Stimulated activated CD4-positive, alpha-beta T cell treated with anti-CD3 and anti-CD28 coated beads, Interleukin-12 subunit alpha, Interleukin-12 subunit beta, amount 100 ng/mL, for 48 hours (primary cell): ENCODE measurements around the gene MAD2L2.

Experiments used
- DNase-seq, 3 donors: peaks; one replicate each; pipeline ENCODE4 v3.0.0-alpha.2; 2020; ENCODE audit warnings: low read depth in 2 of 3, low spot score in 1 of 3

Gene MAD2L2

DNA sequence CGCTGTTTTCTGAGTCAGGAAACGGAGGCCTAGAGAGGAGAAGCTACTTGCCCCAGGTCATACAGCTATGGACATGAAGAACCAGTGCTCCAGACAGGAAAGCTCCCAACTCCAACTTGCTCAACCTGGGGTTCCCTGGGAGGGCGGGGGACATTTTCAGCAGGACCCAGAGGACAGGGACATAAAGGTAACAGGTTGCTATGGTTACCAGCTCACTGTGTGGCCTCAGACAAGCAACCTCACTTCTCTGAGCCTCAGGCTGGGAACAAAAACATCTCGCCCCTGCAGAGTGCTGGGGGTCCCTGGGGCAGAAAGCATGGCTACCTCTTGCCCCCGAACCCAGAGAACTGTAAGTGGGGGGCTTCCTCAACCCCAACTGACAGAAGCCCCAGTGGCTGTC, 42.8 kb downstream of the MAD2L2 start:
- DNase-seq: no peak

DNA sequence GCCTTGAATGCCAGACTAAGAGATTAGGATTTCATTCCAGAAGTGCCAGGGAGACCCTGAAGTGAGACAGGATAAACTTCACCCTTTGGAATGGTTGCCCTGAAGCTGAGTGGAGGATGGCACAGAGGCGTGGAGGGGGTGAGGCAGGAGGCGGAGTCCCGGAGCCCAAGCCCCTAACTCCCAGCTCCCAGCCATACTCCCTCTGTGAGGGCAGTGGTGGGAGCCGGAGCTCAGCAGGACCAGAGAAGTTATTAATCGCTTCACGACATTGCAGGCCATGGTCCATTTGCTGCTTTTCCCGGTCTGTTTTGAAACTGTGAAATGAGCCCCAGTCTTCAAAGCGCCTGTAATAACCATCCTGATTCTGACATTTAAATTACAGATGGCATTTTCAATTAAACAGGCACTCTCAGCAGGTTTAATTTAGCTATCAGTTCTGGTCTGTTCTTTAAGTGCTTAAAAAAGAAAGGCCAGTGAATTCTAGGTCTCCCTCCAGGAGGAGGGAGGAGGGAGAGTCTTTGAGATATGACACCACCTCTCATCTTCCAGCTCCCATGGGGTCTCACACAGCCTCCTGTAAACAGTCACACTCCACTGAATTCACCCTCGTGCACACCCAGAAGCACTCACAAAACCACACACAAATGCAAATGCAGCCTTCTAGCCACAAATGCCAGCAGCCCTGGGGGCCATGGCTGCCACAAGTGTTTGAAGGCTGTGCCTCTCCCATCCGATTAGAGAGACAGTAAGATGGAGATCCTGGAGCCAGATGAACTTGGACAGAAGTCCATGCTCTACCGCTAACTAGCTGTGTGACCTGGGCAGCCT, 46.4 kb downstream of the MAD2L2 start:
- no peak for DNase-seq

DNA sequence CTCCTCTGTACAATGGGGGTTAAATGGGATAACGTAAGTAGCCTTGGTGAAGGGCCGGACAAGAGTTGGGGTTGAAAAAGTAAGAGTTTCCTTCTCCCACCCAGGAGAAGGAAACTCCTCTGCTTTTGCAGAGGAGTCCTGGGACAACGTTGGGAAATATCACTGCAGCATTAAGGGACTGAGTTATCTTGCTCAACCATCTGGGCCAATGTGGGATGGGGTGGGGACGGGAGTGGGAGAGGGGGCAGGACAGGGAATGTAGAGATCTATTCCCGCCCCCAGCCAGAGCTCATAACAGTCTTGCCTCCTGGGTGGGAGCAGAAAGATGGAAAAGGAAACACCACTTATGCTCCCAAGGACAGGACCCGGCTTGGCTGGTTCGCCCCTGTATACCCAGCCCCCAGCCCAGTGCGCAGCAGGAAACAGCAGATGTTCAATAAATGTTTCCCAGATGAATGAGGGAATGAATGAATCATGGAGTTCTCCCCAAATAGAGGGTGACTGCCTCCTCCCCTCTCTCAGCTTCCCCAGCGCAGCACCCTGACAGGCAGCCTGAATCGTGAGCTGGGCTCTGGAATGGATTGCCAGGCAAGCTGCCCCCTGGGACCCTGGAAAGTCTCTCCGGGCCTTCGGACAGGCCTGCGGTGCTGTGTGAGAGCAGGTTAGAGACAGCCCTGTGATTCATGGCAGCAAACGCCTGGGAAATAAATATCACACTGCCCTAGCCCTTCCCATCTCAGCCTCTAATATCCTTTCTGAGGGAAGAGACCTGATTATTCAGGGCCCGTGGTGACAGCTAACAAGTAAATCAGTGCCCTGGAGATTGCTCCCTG, 51.5 kb downstream of the MAD2L2 start:
- DNase-seq: no peak

DNA sequence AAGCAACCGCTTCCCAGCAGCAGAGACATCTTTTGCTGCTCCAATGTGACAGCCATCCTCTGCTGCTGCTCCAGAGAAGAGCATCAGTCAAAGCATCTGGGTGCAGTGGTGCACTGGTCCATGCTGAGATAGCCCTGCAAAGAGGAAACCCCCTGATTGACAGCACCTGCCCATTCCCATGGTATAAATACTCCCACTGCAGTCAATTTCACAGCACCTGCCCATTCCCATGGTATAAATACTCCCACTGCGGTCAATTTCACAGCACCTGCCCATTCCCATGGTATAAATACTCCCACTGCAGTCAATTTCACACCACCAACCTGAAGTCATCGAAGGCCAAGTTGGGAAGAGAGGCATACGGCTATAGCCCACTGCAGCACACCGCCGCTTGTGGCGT, 52.2 kb downstream of the MAD2L2 start:
- no peak for DNase-seq

DNA sequence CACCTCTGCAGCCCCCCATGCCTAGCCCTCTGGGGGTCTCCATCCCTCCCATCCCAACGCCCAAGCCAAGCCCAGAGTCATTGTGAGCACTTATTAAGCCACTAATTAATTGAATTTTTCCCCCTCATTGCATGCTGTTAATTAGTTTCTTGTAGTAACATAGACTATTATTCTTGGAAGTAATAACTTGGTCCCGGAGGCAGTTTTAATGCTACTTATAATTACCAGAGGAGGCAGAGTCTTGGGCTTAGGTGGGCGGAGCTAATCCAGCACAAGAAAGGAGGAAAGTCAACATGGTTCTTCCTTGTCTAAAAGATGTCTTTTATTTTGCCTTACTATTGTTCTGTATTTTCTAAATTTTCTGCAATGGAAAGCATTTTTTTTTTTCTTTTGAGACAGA, 54.4 kb downstream of the MAD2L2 start:
- DNase-seq: no peak
